IMR-90 (cell line): Measurements from ENCODE around the gene LINGO4. TPM values are rescaled to one million over a fixed set of nuclear protein-coding genes. Genes with fewer than 3 reads are reported as not detected.

Experiments used
- ATAC-seq: fragments of 200-7000 bp; cut with Tn5 transposase; 2 replicates; pipeline ENCODE4 v1.9.1; 2020; ENCODE audit warnings: low read depth, mild to moderate bottlenecking, moderate library complexity
- BruUV-seq: library from RNA; stranded (reverse); fragments of 400-500 nt; replicated peaks from 2 replicates; lab custom pipeline; 2021; lab: Mats Ljungman, UMichigan
- CTCF ChIA-PET: fragments of 300-600 bp; formaldehyde crosslinking; extraction: SDS; loops from one replicate; lab custom pipeline; 2021; ENCODE audit warnings: antibody characterized with exemption; lab: Yijun Ruan, JAX
- POLR2A ChIA-PET: fragments of 300-600 bp; sonication (Branson Sonifier 250); formaldehyde crosslinking; loops from one replicate; lab custom pipeline; 2022; ENCODE audit warnings: antibody characterized with exemption; ENCODE audit not compliant: unreplicated experiment; lab: Charles Lee
- DNase-seq: peaks from one replicate; pipeline ENCODE4 v3.0.0; 2013
- H2AFZ ChIP-seq: replicated peaks from 2 replicates; pipeline ENCODE3; 2013; ENCODE audit warnings: low read length, mild to moderate bottlenecking; ENCODE audit not compliant: poor library complexity
- H2AK5ac ChIP-seq: 2 replicates; pipeline ENCODE4 v1.6.1; 2013; ENCODE audit warnings: low read depth, low read length, inconsistent platforms
- H2AK9ac ChIP-seq: replicated peaks from 2 replicates; pipeline ENCODE3; 2013; ENCODE audit warnings: mild to moderate bottlenecking, low read depth, low read length, moderate library complexity; ENCODE audit not compliant: poor library complexity
- H2BK120ac ChIP-seq: 2 replicates; pipeline ENCODE4 v1.6.1; 2013; ENCODE audit warnings: low read depth, low read length, inconsistent platforms
- H2BK15ac ChIP-seq: 3 replicates; pipeline ENCODE4 v1.6.1; 2013; ENCODE audit warnings: low read depth, low read length, inconsistent platforms
- H2BK20ac ChIP-seq: 2 replicates; pipeline ENCODE4 v1.6.1; 2013; ENCODE audit warnings: low read depth, mild to moderate bottlenecking, inconsistent platforms, low read length, moderate library complexity
- H2BK5ac ChIP-seq: 2 replicates; pipeline ENCODE4 v1.6.1; 2013; ENCODE audit warnings: mild to moderate bottlenecking, low read depth, low read length, inconsistent platforms; ENCODE audit not compliant: poor library complexity, severe bottlenecking
- H3K14ac ChIP-seq: replicated peaks from 2 replicates; pipeline ENCODE4 v1.6.1; 2013; ENCODE audit warnings: low read depth, low read length, inconsistent platforms
- H3K18ac ChIP-seq: 2 replicates; pipeline ENCODE4 v1.6.1; 2013; ENCODE audit warnings: low read depth, low read length, control low read depth
- H3K23ac ChIP-seq: 2 replicates; pipeline ENCODE4 v1.6.1; 2013; ENCODE audit warnings: low read depth, low read length, inconsistent platforms
- H3K27ac ChIP-seq: 2 replicates; pipeline ENCODE4 v1.5.1; 2013; ENCODE audit warnings: mild to moderate bottlenecking, control low read depth, low read length; ENCODE audit not compliant: insufficient read depth
- H3K27me3 ChIP-seq: 2 replicates; pipeline ENCODE4 v1.6.1; 2013; ENCODE audit warnings: low read length; ENCODE audit not compliant: control insufficient read depth, insufficient read depth
- H3K36me3 ChIP-seq: 2 replicates; pipeline ENCODE4 v1.6.1; 2013; ENCODE audit warnings: low read length, mixed read lengths; ENCODE audit not compliant: control insufficient read depth, insufficient read depth
- H3K4ac ChIP-seq: 2 replicates; pipeline ENCODE4 v1.6.1; 2013; ENCODE audit warnings: low read depth, low read length, inconsistent platforms
- H3K4me1 ChIP-seq: 2 replicates; pipeline ENCODE4 v1.6.1; 2013; ENCODE audit warnings: low read length, mixed read lengths; ENCODE audit not compliant: control insufficient read depth, insufficient read depth
- H3K4me2 ChIP-seq: 2 replicates; pipeline ENCODE4 v1.6.1; 2013; ENCODE audit warnings: low read depth, mild to moderate bottlenecking, control low read depth, low read length, moderate library complexity
- H3K4me3 ChIP-seq: 2 replicates; pipeline ENCODE4 v1.5.1; 2013; ENCODE audit warnings: low read depth, mild to moderate bottlenecking, control low read depth, low read length, moderate library complexity; ENCODE audit not compliant: insufficient read depth
- H3K56ac ChIP-seq: 2 replicates; pipeline ENCODE4 v1.6.1; 2013; ENCODE audit warnings: low read length, inconsistent platforms; ENCODE audit not compliant: insufficient read depth; ENCODE audit errors: extremely low read depth
- H3K79me1 ChIP-seq, 2 experiments: 2 replicates each; pipeline ENCODE4 v1.6.1; 2013; ENCODE audit warnings: low read length in 2 of 2, inconsistent platforms in 1 of 2, low read depth in 1 of 2
- H3K9ac ChIP-seq: 2 replicates; pipeline ENCODE4 v1.6.1; 2013; ENCODE audit warnings: low read depth, low read length, control low read depth
- H3K9me1 ChIP-seq: 2 replicates; pipeline ENCODE4 v1.6.1; 2013; ENCODE audit warnings: low read length, inconsistent platforms; ENCODE audit not compliant: insufficient read depth
- H3K9me3 ChIP-seq: 2 replicates; pipeline ENCODE4 v1.6.1; 2013; ENCODE audit warnings: low read length; ENCODE audit not compliant: control insufficient read depth, insufficient read depth
- H4K20me1 ChIP-seq: 2 replicates; pipeline ENCODE4 v1.6.1; 2013; ENCODE audit warnings: low read length, inconsistent platforms; ENCODE audit not compliant: insufficient read depth
- H4K5ac ChIP-seq: 2 replicates; pipeline ENCODE4 v1.6.1; 2013; ENCODE audit warnings: mild to moderate bottlenecking, low read depth, low read length, control low read depth
- H4K8ac ChIP-seq, 2 experiments: 2 replicates each; pipeline ENCODE4 v1.6.1; 2013; ENCODE audit warnings: low read depth in 2 of 2, low read length in 2 of 2, control low read depth in 1 of 2, inconsistent platforms in 1 of 2
- H4K91ac ChIP-seq: 2 replicates; pipeline ENCODE4 v1.6.1; 2013; ENCODE audit warnings: low read depth, low read length, inconsistent platforms; ENCODE audit not compliant: insufficient read depth
- BHLHE40 ChIP-seq: fragments of 150-350 bp; IDR thresholded peaks from 2 replicates; pipeline ENCODE4 v1.6.1; 2016; ENCODE audit warnings: mild to moderate bottlenecking, low read depth, low read length
- CHD1 ChIP-seq: IDR thresholded peaks from 2 replicates; pipeline ENCODE4 v1.6.1; 2012; ENCODE audit warnings: low read depth, low read length, improper control_type of control experiment
- FOS ChIP-seq: fragments of 150-350 bp; IDR thresholded peaks from 2 replicates; pipeline ENCODE4 v1.6.1; 2016; ENCODE audit warnings: low read depth, low read length
- MAFK ChIP-seq: IDR thresholded peaks from 2 replicates; pipeline ENCODE4 v1.6.1; 2012; ENCODE audit warnings: low read depth, low read length, improper control_type of control experiment
- MAZ ChIP-seq: IDR thresholded peaks from 2 replicates; pipeline ENCODE4 v1.6.1; 2012; ENCODE audit warnings: low read depth, mild to moderate bottlenecking, low read length, improper control_type of control experiment, moderate library complexity, borderline replicate concordance
- MXI1 ChIP-seq: IDR thresholded peaks from 2 replicates; pipeline ENCODE4 v1.6.1; 2012; ENCODE audit warnings: low read depth, mild to moderate bottlenecking, low read length, moderate library complexity, borderline replicate concordance
- RCOR1 ChIP-seq: IDR thresholded peaks from 2 replicates; pipeline ENCODE4 v1.6.1; 2012; ENCODE audit warnings: mild to moderate bottlenecking, low read length, improper control_type of control experiment; ENCODE audit not compliant: insufficient replicate concordance
- SMC3 ChIP-seq: fragments of 150-350 bp; IDR thresholded peaks from 2 replicates; pipeline ENCODE4 v1.6.1; 2016; ENCODE audit warnings: low read depth, mild to moderate bottlenecking, antibody characterized with exemption, low read length, moderate library complexity
- dilution Hi-C: fragments of 300-500 bp; cut with HindIII; formaldehyde crosslinking; loops from one replicate; pipeline ENCODE4 v1.14.3; 2018; ENCODE audit warnings: low sequenced_read_pairs; ENCODE audit not compliant: unreplicated experiment
- in situ Hi-C: fragments of 300-500 bp; cut with MboI; formaldehyde crosslinking; loops from 3 replicates; pipeline ENCODE4 v1.14.3; 2019; ENCODE audit warnings: low sequenced_read_pairs, inconsistent platforms, mixed read lengths
- intact Hi-C: fragments of 100-400 bp; cut with micrococcal nuclease; formaldehyde crosslinking; loops from 2 replicates; pipeline ENCODE4 v1.10.0; 2022
- polyA plus RNA-seq, 3 experiments: library from polyadenylated mRNA; depleted of rRNA; stranded (reverse); fragments of >200 nt; gene quantifications; 2 replicates each; pipeline ENCODE4 v1.2.3, GENCODE V29; 2012; ENCODE audit warnings: low replicate concordance in 1 of 3
- total RNA-seq: library from RNA; depleted of rRNA; stranded (reverse); fragments of >200 nt; gene quantifications from 2 replicates; pipeline ENCODE4 v1.2.3, GENCODE V29; 2012
- TF ChIP-seq, protein P1 (sequence below): fragments of 150-350 bp; IDR thresholded peaks from 2 replicates; pipeline ENCODE4 v1.6.1; 2017; ENCODE audit warnings: mild to moderate bottlenecking, antibody characterized with exemption, low read length, low read depth
- TF ChIP-seq, protein P2 (sequence below): conservative IDR thresholded peaks from 2 replicates; pipeline ENCODE4 v1.5.1; 2012; ENCODE audit warnings: mild to moderate bottlenecking, low read depth, low read length, improper control_type of control experiment

Gene LINGO4
- total and polyA plus RNA-seq, 2 of the 4 experiments (the other 2 are of a cell fraction) = not detected

DNA sequence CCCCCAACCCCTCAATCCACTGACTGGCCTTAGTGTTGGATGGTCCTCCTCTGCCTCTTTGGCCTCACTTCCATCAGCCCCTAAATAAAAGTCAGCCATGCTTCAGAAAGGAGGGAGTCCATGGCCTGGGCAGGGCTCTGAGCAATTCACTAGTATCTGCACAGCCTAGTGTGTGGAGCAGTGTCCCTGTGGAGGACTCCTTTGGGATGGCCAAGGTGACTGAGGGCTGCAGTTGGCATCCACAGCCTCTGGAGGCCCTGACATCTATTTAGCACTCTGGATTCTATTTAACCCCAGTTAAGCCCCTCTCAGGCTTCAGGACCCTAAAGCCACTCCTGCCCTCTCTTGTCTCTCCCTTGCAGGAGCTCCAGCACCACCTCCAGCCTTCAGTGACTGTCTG lies 44.7 kb upstream of the LINGO4 start:
- Histone ChIP-seq H2BK20ac (no peak overlapping the region), H2BK120ac (no peak overlapping the region), H2BK15ac (no peak overlapping the region), H2BK5ac (no peak overlapping the region), H2AK9ac (no peak overlapping the region), H3K14ac (no peak overlapping the region), H4K91ac (no peak overlapping the region), H3K4me1 (0 out of 2 replicates have a peak, but pooled peaks cover 1% of the 10 kb centered on the region), H3K9me3 (no peaks in the 10 kb centered on the region), H3K18ac (no peak overlapping the region), H4K8ac (no peak overlapping the region), H4K20me1 (no peaks in the 10 kb centered on the region), H2AFZ (no peak overlapping the region), H3K4me2 (no peak overlapping the region), H4K5ac (no peak overlapping the region), H3K36me3 (no peaks in the 10 kb centered on the region), H3K23ac (no peak overlapping the region), H3K9me1 (no peaks in the 10 kb centered on the region), H3K9ac (no peak overlapping the region), H2AK5ac (no peak overlapping the region), H3K27ac (no peak overlapping the region), H3K4me3 (no peak overlapping the region), H3K4ac (no peak overlapping the region), H3K79me1 (no peaks in the 10 kb centered on the region), H3K56ac (no peak overlapping the region), H3K27me3 (peaks cover 42% of the 10 kb centered on the region)
- ATAC-seq = no peak
- intact Hi-C loops = no loop called here
- no peak for DNase-seq
- dilution Hi-C loops = no loop called here
- POLR2A ChIA-PET = no interaction called here
- in situ Hi-C loops = no loop called here
- CTCF ChIA-PET = no interaction called here
- no TSS peak for BruUV-seq
- no peak for TF ChIP-seq MAZ
- TF ChIP-seq MAFK = no peak
- no peak for TF ChIP-seq MXI1
- TF ChIP-seq SMC3 = no peak
- no peak for TF ChIP-seq BHLHE40
- TF ChIP-seq CHD1 = no peak
- TF ChIP-seq, protein P1, sequence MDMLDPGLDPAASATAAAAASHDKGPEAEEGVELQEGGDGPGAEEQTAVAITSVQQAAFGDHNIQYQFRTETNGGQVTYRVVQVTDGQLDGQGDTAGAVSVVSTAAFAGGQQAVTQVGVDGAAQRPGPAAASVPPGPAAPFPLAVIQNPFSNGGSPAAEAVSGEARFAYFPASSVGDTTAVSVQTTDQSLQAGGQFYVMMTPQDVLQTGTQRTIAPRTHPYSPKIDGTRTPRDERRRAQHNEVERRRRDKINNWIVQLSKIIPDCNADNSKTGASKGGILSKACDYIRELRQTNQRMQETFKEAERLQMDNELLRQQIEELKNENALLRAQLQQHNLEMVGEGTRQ = no peak
- TF ChIP-seq RCOR1 = no peak
- no peak for TF ChIP-seq FOS
- TF ChIP-seq, protein P2, sequence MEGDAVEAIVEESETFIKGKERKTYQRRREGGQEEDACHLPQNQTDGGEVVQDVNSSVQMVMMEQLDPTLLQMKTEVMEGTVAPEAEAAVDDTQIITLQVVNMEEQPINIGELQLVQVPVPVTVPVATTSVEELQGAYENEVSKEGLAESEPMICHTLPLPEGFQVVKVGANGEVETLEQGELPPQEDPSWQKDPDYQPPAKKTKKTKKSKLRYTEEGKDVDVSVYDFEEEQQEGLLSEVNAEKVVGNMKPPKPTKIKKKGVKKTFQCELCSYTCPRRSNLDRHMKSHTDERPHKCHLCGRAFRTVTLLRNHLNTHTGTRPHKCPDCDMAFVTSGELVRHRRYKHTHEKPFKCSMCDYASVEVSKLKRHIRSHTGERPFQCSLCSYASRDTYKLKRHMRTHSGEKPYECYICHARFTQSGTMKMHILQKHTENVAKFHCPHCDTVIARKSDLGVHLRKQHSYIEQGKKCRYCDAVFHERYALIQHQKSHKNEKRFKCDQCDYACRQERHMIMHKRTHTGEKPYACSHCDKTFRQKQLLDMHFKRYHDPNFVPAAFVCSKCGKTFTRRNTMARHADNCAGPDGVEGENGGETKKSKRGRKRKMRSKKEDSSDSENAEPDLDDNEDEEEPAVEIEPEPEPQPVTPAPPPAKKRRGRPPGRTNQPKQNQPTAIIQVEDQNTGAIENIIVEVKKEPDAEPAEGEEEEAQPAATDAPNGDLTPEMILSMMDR = no peak
